ENCODE measurements around the gene GDF2. TPM values are rescaled to one million over a fixed set of nuclear protein-coding genes. Genes with fewer than 3 reads are reported as not detected.

Gene GDF2
- total and polyA plus RNA-seq, 4 experiments from 2014 or later = not detected

GRCh38 chr10:47351899-47352815 is 29.9 kb downstream of the GDF2 start:
- Mint-ChIP-seq H3K4me1 (no peaks in the 10 kb centered on the region), H3K4me3 (no peak overlapping the region), H3K27ac (no peak overlapping the region), H3K36me3 (no peaks in the 10 kb centered on the region), H3K9me3 (no peaks in the 10 kb centered on the region), H3K27me3 (no peaks in the 10 kb centered on the region)
- H3K27me3 ChIP-seq (ENCODE audit: insufficient read depth, low read length) = no peaks in the 10 kb centered on the region
- H3K27ac ChIP-seq (ENCODE audit: low read depth, low read length) = no peak overlapping the region
- ChIA-PET CTCF (ENCODE audit: partially characterized antibody) (interaction anchor here (2.1 kb wide), 1 partner anchor 11 kb away, joined by 8 read pairs; no protein-coding TSS in a partner anchor), POLR2A (ENCODE audit: partially characterized antibody) (no interaction called here)
- no peaks in the 10 kb centered on the region for H3K4me1 ChIP-seq (ENCODE audit: insufficient read depth, low read length)
- H3K9me3 ChIP-seq (ENCODE audit: control insufficient read depth in 1 of 2, low read length in 2 of 2) = no peaks in the 10 kb centered on the region
- intact Hi-C loops (cut with micrococcal nuclease) = no loop called here
- DNase-seq = no peak
- H3K36me3 ChIP-seq (ENCODE audit: insufficient read depth, low read length) = no peaks in the 10 kb centered on the region
- no peak overlapping the region for H3K4me3 ChIP-seq (ENCODE audit: low read length in 2 of 2)

- DNase-seq = no peak
- H3K27me3 ChIP-seq (ENCODE audit: insufficient read depth, low read length) = no peaks in the 10 kb centered on the region
- H3K27ac Mint-ChIP-seq = no peak overlapping the region
- no peaks in the 10 kb centered on the region for H3K36me3 Mint-ChIP-seq
- no peaks in the 10 kb centered on the region for H3K36me3 ChIP-seq (ENCODE audit: insufficient read depth, low read length)
- H3K27ac ChIP-seq (ENCODE audit: low read depth, low read length) = no peak overlapping the region
- H3K27me3 Mint-ChIP-seq = no peaks in the 10 kb centered on the region
- H3K4me1 Mint-ChIP-seq = no peaks in the 10 kb centered on the region
- no peaks in the 10 kb centered on the region for H3K9me3 Mint-ChIP-seq
- H3K4me1 ChIP-seq (ENCODE audit: insufficient read depth, low read length) = no peaks in the 10 kb centered on the region
- no peaks in the 10 kb centered on the region for H3K9me3 ChIP-seq (ENCODE audit: control insufficient read depth in 1 of 2, low read length in 2 of 2)
- no peak overlapping the region for H3K4me3 Mint-ChIP-seq
- H3K4me3 ChIP-seq (ENCODE audit: low read length in 2 of 2) = no peak overlapping the region
- intact Hi-C loops (cut with micrococcal nuclease) = no loop called here
- ChIA-PET CTCF (ENCODE audit: partially characterized antibody) (interaction anchor here (2.1 kb wide), 1 partner anchor 13 kb away, joined by 8 read pairs; no protein-coding TSS in a partner anchor), POLR2A (ENCODE audit: partially characterized antibody) (no interaction called here)
These were observed 31.1 kb downstream of the GDF2 start for GRCh38 chr10:47353351-47353750.

GRCh38 chr10:47354165-47354564 is 31.9 kb downstream of the GDF2 start:
- intact Hi-C loops (cut with micrococcal nuclease) = no loop called here
- DNase-seq = no peak
- Histone ChIP-seq H3K27ac (ENCODE audit: low read depth, low read length) (no peak overlapping the region), H3K4me1 (ENCODE audit: insufficient read depth, low read length) (no peaks in the 10 kb centered on the region), H3K36me3 (ENCODE audit: insufficient read depth, low read length) (no peaks in the 10 kb centered on the region), H3K4me3 (ENCODE audit: low read length in 2 of 2) (no peak overlapping the region), H3K27me3 (ENCODE audit: insufficient read depth, low read length) (no peaks in the 10 kb centered on the region), H3K9me3 (ENCODE audit: control insufficient read depth in 1 of 2, low read length in 2 of 2) (no peaks in the 10 kb centered on the region)
- Mint-ChIP-seq H3K4me3 (no peak overlapping the region), H3K36me3 (no peaks in the 10 kb centered on the region), H3K27ac (no peak overlapping the region), H3K27me3 (no peaks in the 10 kb centered on the region), H3K9me3 (no peaks in the 10 kb centered on the region), H3K4me1 (no peaks in the 10 kb centered on the region)
- ChIA-PET CTCF (ENCODE audit: partially characterized antibody) (interaction anchor here (2.1 kb wide), 1 partner anchor 13 kb away, joined by 6 read pairs; no protein-coding TSS in a partner anchor), POLR2A (ENCODE audit: partially characterized antibody) (no interaction called here)

GRCh38 chr10:47354900-47355299 is 32.6 kb downstream of the GDF2 start:
- intact Hi-C loops (cut with micrococcal nuclease) = no loop called here
- Histone ChIP-seq H3K4me3 (ENCODE audit: low read length in 2 of 2) (no peak overlapping the region), H3K4me1 (ENCODE audit: insufficient read depth, low read length) (no peaks in the 10 kb centered on the region), H3K36me3 (ENCODE audit: insufficient read depth, low read length) (no peaks in the 10 kb centered on the region), H3K27me3 (ENCODE audit: insufficient read depth, low read length) (no peaks in the 10 kb centered on the region), H3K27ac (ENCODE audit: low read depth, low read length) (no peak overlapping the region), H3K9me3 (ENCODE audit: control insufficient read depth in 1 of 2, low read length in 2 of 2) (no peaks in the 10 kb centered on the region)
- Mint-ChIP-seq H3K27ac (no peak overlapping the region), H3K36me3 (no peaks in the 10 kb centered on the region), H3K9me3 (no peaks in the 10 kb centered on the region), H3K4me3 (no peak overlapping the region), H3K4me1 (no peaks in the 10 kb centered on the region), H3K27me3 (no peaks in the 10 kb centered on the region)
- DNase-seq = no peak
- CTCF ChIA-PET (ENCODE audit: partially characterized antibody) = interaction anchor here (2.1 kb wide), 1 partner anchor 14 kb away, joined by 6 read pairs; no protein-coding TSS in a partner anchor
- POLR2A ChIA-PET (ENCODE audit: partially characterized antibody) = no interaction called here

- Mint-ChIP-seq H3K36me3 (no peaks in the 10 kb centered on the region), H3K9me3 (no peaks in the 10 kb centered on the region), H3K27ac (no peak overlapping the region), H3K4me3 (no peak overlapping the region), H3K4me1 (no peaks in the 10 kb centered on the region), H3K27me3 (no peaks in the 10 kb centered on the region)
- H3K27ac ChIP-seq (ENCODE audit: low read depth, low read length) = no peak overlapping the region
- POLR2A ChIA-PET (ENCODE audit: partially characterized antibody) = no interaction called here
- no peak for DNase-seq
- H3K36me3 ChIP-seq (ENCODE audit: insufficient read depth, low read length) = no peaks in the 10 kb centered on the region
- H3K4me3 ChIP-seq (ENCODE audit: low read length in 2 of 2) = no peak overlapping the region
- intact Hi-C loops (cut with micrococcal nuclease) = no loop called here
- no peaks in the 10 kb centered on the region for H3K27me3 ChIP-seq (ENCODE audit: insufficient read depth, low read length)
- CTCF ChIA-PET (ENCODE audit: partially characterized antibody) = no interaction called here
- no peaks in the 10 kb centered on the region for H3K9me3 ChIP-seq (ENCODE audit: control insufficient read depth in 1 of 2, low read length in 2 of 2)
- no peaks in the 10 kb centered on the region for H3K4me1 ChIP-seq (ENCODE audit: insufficient read depth, low read length)
These were observed 34.5 kb downstream of the GDF2 start for GRCh38 chr10:47356708-47357107.

GRCh38 chr10:47357131-47357582 is 34.9 kb downstream of the GDF2 start:
- H3K4me3 Mint-ChIP-seq = no peak overlapping the region

DNA sequence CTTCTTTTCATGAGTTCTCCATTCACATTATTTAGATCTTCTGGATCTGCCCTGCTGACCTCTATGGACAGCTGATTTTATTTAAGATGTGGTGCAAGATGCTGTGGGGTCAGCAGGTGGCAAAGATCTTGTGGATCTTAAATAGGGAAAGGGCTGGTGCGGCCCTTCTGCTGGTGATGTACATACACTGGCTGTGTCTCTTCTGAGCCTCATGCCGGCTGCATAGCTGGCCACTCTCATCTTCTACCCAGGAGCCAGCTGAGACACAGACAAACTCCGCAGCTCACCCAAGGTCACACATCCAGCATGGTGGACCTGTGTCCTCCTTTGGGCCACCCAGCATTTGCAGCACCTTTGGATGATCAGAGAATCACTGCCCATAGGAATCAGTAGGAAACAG is 35.7 kb downstream of the GDF2 start:
- Mint-ChIP-seq H3K27me3 (no peaks in the 10 kb centered on the region), H3K36me3 (no peaks in the 10 kb centered on the region), H3K4me3 (no peak overlapping the region), H3K27ac (no peak overlapping the region), H3K9me3 (no peaks in the 10 kb centered on the region), H3K4me1 (no peaks in the 10 kb centered on the region)
- H3K9me3 ChIP-seq (ENCODE audit: control insufficient read depth in 1 of 2, low read length in 2 of 2) = no peaks in the 10 kb centered on the region
- H3K27ac ChIP-seq (ENCODE audit: low read depth, low read length) = no peak overlapping the region
- ChIA-PET POLR2A (ENCODE audit: partially characterized antibody) (no interaction called here), CTCF (ENCODE audit: partially characterized antibody) (no interaction called here)
- no peaks in the 10 kb centered on the region for H3K27me3 ChIP-seq (ENCODE audit: insufficient read depth, low read length)
- no peak overlapping the region for H3K4me3 ChIP-seq (ENCODE audit: low read length in 2 of 2)
- intact Hi-C loops (cut with micrococcal nuclease) = no loop called here
- H3K36me3 ChIP-seq (ENCODE audit: insufficient read depth, low read length) = no peaks in the 10 kb centered on the region
- no peaks in the 10 kb centered on the region for H3K4me1 ChIP-seq (ENCODE audit: insufficient read depth, low read length)
- no peak for DNase-seq

More at GRCh38 chr10:47357131-47357582, 34.9 kb downstream of the GDF2 start:
- H3K27me3 ChIP-seq (ENCODE audit: insufficient read depth, low read length) = no peaks in the 10 kb centered on the region
- Mint-ChIP-seq H3K27me3 (no peaks in the 10 kb centered on the region), H3K36me3 (no peaks in the 10 kb centered on the region), H3K27ac (no peak overlapping the region), H3K9me3 (no peaks in the 10 kb centered on the region), H3K4me1 (no peaks in the 10 kb centered on the region)
- H3K36me3 ChIP-seq (ENCODE audit: insufficient read depth, low read length) = no peaks in the 10 kb centered on the region
- POLR2A ChIA-PET (ENCODE audit: partially characterized antibody) = no interaction called here
- no peaks in the 10 kb centered on the region for H3K9me3 ChIP-seq (ENCODE audit: control insufficient read depth in 1 of 2, low read length in 2 of 2)
- no peaks in the 10 kb centered on the region for H3K4me1 ChIP-seq (ENCODE audit: insufficient read depth, low read length)
- H3K4me3 ChIP-seq (ENCODE audit: low read length in 2 of 2) = no peak overlapping the region
- CTCF ChIA-PET (ENCODE audit: partially characterized antibody) = no interaction called here
- no peak for DNase-seq
- intact Hi-C loops (cut with micrococcal nuclease) = no loop called here
- no peak overlapping the region for H3K27ac ChIP-seq (ENCODE audit: low read depth, low read length)
